ENCODE measurements around the gene ZBTB20.
A peak's percentile ranks its signal among the peaks of the same experiment; 100 is the strongest.

ZBTB20 gene

DNA sequence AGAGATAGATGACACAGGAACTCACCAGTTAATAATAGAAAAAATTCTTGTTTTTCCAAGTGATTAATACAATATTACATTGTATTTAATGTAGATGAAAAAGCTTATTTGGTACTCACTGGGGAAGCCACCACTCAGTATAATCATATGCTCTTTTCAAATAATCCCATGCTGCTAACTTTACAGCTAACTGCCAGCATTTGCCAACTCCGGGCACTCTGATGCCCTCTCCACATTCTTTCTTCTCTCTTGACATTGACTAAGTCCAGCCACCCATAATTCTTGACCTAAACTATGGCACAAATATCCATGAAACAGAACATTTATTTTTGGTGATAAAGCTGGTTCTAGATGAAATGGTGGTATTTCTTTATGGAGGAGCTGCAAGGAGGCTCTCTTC, 384.9 kb downstream of the ZBTB20 start:
- no peak for DNase-seq (ENCODE audit: low read depth, low spot score)

DNA sequence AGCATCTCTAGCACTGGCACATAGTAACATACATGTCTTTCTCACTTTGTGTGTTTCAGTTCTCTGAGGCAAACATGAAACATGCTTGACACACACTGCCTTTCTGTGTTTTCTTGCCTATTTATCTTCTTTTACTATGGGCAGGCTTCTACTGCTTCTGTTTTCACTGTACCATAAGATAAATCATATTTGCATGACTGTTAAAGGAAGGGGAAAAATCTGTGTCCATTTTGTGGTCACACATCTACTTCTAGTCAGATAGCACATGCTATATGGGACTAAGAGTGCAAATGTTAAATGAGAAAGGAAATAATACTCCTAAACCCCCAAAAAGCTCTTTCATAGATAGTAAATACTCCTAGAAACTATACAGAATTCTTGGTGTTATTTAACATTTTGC, 386.4 kb downstream of the ZBTB20 start:
- DNase-seq (ENCODE audit: low read depth, low spot score) = no peak

- peak; percentile 68 for DNase-seq (ENCODE audit: low read depth, low spot score)
These were observed 388.0 kb downstream of the ZBTB20 start for GRCh38 chr3:114758831-114759699.

DNA sequence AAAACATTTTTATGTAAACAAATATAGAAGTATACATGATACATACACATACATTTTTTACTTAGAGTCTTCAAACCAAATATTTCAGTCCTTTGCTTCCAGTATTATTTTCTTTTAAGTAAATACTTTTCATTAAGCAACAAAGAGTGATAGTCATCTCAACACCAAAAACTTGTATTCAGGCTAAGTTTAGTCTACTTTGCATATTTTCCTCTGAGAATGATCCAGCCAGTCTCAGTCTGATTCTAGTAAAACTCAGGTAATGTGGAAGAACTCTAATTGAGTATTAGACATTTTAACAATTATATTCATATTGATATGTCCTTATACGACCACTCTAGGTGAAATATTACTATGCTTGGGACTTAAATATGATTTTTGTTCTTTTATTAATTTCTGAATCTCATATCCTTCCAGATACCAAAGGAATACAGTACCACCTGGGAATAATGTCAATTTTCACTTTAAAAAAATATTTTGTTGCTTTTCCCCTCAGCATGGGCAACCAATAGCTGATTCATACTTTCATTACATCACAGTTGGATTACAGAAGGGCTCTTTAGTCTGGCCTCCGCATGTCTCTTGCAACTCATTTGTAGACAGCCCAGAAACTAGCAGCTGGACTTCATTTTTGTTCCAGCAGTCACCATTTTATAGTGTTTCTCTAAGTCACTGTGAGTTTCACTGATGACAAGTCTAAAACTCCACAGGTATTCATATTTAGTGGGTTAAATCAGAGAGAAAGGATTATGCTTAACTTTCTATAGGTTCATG, 390.4 kb downstream of the ZBTB20 start:
- DNase-seq (ENCODE audit: low read depth, low spot score) = peak; percentile 48

DNA sequence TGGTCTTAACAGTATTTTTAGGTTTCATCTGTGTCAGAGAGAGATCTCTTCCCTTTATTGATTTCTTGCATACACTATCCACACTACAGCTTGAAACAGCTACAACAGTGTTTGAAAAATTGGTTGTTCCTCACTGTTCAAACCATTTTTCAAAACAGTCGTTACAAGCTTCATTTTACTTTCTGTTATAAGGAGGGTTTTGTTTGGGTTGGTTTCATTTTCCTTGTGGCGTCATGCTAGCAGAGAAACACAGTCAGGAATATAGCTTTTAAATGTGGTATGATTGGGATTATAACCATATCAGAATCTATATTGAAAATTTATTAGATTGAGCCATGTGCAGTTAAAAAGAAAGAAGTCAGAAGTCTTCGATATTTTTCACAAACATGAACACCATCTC, 400.6 kb downstream of the ZBTB20 start:
- DNase-seq (ENCODE audit: low read depth, low spot score) = no peak

GRCh38 chr3:114745322-114746240, 401.5 kb downstream of the ZBTB20 start:
- peak; percentile 66 for DNase-seq (ENCODE audit: low read depth, low spot score)

DNA sequence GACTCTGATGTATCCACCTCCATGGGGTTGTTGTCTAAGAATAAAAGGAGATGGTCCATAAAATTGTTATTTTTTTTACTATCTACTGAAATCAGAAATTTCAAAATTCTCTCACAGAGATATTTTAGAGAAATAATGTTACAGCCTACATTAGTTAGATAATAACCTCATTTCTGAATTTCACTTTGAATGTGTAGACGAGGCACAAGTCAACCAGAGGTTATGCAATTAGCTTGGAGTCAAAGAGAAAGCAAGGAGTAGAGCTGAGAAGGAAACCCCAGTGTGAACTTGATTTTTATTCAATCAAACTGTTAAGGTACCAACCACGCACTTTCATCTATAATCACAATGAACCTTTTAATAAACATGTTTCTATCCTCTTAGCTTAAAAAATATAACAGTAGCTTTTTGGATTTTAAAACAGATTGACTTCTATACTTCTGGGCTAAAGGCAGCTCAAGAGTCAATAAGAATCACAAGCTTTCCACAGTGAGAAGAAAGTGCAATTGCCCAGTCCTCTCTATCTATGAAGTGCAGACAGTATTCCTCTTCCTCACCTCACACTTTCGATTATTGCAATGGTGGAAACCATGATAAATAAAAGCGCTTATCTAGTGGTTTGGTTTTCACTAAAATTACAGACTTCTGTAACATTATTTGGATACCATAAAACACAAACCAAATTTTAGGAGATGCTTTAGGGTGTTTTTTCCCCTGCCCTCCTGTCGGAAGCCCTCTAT, 403.2 kb downstream of the ZBTB20 start:
- no peak for DNase-seq (ENCODE audit: low read depth, low spot score)

GRCh38 chr3:114741066-114741465, 406.0 kb downstream of the ZBTB20 start:
- no peak for DNase-seq (ENCODE audit: low read depth, low spot score)

DNA sequence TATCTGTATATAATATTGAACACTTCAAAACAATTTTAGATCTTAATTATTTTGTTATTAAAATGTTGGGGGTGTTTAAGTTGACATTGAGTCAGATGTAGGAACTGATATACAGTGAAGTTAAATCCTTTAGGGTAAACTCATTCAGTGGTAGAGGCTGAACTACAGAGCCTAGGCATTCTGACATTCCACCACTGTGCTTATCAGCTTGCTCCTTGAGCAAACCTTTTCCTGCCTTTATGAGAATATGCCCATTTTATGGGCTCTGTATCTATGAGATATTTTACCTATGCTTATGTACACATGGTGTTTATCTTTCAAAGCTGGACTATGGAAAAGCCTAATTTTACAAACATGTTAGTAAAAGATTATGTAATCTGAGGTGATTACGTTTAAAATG, 407.5 kb downstream of the ZBTB20 start:
- DNase-seq (ENCODE audit: low read depth, low spot score) = no peak

DNA sequence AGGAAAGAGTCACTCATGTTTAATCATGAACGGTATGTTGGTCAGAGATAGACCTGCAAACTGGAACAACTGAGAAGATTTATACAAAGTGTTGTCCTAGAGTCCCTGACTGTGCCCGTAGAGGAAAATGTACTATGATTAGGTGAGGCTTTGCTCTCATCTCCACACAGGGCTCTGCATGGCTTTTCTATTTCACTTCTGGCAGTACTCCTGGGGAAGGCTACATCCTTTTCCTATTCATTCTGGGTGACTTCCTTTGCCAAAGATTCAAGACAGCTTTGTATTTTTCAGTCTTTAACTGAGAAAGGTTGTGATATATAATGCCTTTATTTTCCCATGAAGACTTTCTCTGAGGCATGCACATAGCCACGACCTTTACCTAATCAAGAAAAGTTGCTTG, 414.7 kb downstream of the ZBTB20 start:
- no peak for DNase-seq (ENCODE audit: low read depth, low spot score)

- no peak for DNase-seq (ENCODE audit: low read depth, low spot score)
These were observed 416.7 kb downstream of the ZBTB20 start for GRCh38 chr3:114730397-114730796.

DNA sequence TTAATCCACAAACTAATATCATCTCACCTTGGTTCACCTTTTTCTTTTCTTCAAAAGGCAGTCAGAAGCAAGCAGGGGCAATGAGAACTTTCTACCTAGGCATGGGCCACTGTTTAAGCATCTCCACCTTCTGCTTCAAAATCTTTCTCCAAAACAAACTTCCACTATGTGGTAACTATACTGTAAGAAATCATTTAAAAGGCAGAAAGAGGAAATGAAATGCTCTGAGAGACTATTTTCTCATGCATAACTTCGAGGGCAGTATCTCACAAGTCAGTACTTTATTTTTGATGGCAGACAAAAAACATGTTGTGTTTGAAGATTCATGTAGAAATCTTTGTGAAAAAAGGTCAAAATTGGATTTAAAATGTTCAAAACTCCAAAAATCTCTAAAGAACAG, 419.7 kb downstream of the ZBTB20 start:
- no peak for DNase-seq (ENCODE audit: low read depth, low spot score)

- no peak for DNase-seq (ENCODE audit: low read depth, low spot score)
These were observed 421.1 kb downstream of the ZBTB20 start for GRCh38 chr3:114725966-114726365.

GRCh38 chr3:114722530-114722929, 424.6 kb downstream of the ZBTB20 start:
- DNase-seq (ENCODE audit: low read depth, low spot score) = no peak

DNA sequence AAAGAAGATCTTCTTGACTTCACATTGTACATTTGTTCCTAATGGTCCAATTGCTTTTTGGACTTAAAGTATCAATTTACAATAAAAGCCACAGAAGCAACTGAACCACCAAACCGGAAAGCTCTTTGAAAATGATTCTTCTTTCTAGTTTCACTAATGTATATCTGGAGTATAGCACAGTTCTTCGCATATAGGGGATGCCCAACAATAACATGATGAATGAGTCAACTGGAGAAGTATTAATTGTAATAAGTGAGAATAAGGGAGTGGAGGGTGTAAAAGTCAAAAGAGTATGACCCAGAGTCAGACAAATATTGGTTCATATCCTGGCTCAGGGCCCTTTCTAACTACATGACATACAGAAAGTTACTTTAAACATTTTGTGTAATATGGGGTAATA, 425.2 kb downstream of the ZBTB20 start:
- no peak for DNase-seq (ENCODE audit: low read depth, low spot score)

GRCh38 chr3:114721209-114721608, 425.9 kb downstream of the ZBTB20 start:
- DNase-seq (ENCODE audit: low read depth, low spot score) = no peak

DNA sequence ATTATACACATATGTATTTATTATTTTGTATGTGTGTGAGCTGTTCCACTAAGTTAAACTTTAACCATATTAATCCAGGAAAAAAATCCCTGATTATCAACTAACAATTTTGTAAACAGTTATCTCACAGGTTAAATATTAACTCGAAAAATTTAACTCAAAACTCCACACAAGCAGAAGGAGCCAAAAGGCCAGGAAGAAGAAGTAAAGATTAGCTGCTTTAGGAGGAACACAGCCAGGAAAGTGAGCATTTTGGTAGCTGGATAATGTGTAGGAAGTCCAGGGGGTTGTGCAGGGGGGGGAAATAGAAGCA, 428.2 kb downstream of the ZBTB20 start:
- DNase-seq (ENCODE audit: low read depth, low spot score) = no peak

DNA sequence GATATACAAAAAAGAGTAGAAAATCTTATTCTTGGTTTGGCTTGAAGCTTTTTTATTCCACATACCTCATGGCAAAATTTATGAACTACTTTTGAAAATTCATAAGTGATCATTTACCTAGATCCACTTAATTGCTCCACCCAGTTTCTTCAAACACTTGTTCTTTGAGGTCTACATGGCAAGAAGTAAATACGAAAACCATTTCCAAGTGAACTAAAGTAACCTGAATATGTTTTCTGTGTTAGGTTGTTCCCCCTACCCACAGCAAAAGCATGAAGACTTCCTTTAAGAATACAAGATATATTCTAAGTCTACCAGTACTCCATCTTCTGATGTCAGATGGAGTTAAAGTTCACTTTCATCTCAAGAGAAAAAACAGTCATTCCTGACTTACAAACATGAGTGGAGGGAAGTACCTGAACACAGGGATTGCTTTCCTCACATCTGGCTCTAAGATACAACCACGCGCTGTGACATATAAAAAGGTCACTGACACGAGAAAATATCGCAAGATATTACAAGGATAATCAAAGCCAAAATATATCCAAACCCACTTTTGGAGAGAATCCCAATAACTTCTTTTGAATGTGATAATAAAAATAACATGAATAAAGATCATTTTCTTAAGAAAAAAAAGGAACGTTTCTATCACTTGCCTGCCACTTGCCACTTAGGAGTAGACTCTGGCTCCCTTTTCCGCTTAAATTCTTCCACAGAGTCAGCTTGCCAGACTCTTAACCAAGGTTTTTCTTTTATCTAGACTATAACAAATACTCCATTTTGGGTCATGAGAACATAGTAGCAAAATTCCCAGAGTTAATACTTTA, 428.8 kb downstream of the ZBTB20 start:
- DNase-seq (ENCODE audit: low read depth, low spot score) = no peak

- no peak for DNase-seq (ENCODE audit: low read depth, low spot score)
These were observed 430.2 kb downstream of the ZBTB20 start for GRCh38 chr3:114716916-114717315.

DNA sequence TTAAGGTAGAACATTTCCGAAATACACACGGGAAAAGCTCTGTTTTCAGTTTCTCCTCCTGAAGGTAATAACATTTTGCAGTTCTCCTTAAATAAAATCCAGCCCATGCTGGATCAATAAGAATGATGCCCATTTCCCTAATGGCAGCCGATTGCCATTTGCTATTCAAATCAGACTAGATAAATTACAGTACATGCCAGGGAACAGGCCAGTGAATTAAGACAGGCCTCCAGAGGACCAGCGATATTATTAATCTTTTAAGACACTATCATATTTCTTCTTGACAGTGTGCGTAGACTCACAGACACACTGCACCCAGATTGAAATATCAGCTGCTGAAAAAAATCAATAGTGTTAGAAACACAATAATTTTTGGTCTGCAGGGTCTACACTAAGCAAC, 431.0 kb downstream of the ZBTB20 start:
- no peak for DNase-seq (ENCODE audit: low read depth, low spot score)
